ENCODE data around the gene POLR1G. TPM values are rescaled to one million over a fixed set of nuclear protein-coding genes. Genes with fewer than 3 reads are reported as not detected.
A peak's percentile ranks its signal among the peaks of the same experiment; 100 is the strongest.
"Not testable (repeated sequence)": the region's sequence is repeated elsewhere in the genome, so short reads cannot be mapped to it uniquely, and the experiment has no call there.

POLR1G gene
- total RNA-seq, 2 experiments from 2014 or later, result 8.9 to 12.2 TPM

GRCh38 chr19:45403781-45404556 is 2.5 kb upstream of the POLR1G start:
- Mint-ChIP-seq H3K4me1 (peaks cover 29% of the 10 kb centered on the region), H3K27ac (no peak overlapping the region), H3K36me3 (peaks cover under 1% of the 10 kb centered on the region), H3K9me3 (ENCODE audit: low read depth) (no peaks in the 10 kb centered on the region), H3K27me3 (peaks cover 30% of the 10 kb centered on the region), H3K4me3 (peak overlapping the region; percentile 94)
- peak; percentile 87 for DNase-seq
- CTCF ChIA-PET, result interaction anchor here (0.7 to 5.0 kb wide), 14 partner anchors 8 to 288 kb away, joined by 3 to 44 read pairs (median 3); partner anchors contain the start of genes QPCTL and SNRPD2
- ATAC-seq, result peak; percentile 12

- ATAC-seq (peak; percentile 5), DNase-seq (peak; percentile 76)
- Mint-ChIP-seq H3K4me3 (peak within 1 kb of the TSS; percentile 94), H3K9me3 (ENCODE audit: low read depth) (no peaks in the 10 kb centered on the region), H3K36me3 (peaks cover 2% of the 10 kb centered on the region), H3K27ac (peak within 1 kb of the TSS; percentile 88), H3K4me1 (peaks cover 31% of the 10 kb centered on the region), H3K27me3 (peaks cover 30% of the 10 kb centered on the region)
- CTCF ChIA-PET, result interaction anchor here (0.9 to 5.0 kb wide), 13 partner anchors 8 to 288 kb away, joined by 3 to 44 read pairs (median 3); partner anchors contain the start of genes QPCTL and SNRPD2
These were observed 1.6 kb upstream of the POLR1G start, which contains the start of gene PPP1R13L for GRCh38 chr19:45404557-45405434. Gene PPP1R13L (minus strand): TSS chr19:45405069. CDS start chr19:45398318, 6,751 bp downstream.

GRCh38 chr19:45405435-45406225 is 814 bp upstream of the POLR1G start:
- ATAC-seq (peak; percentile 65), DNase-seq (peak; percentile 92)
- peak overlapping the region; percentile 88 for H3K27ac Mint-ChIP-seq
- peak overlapping the region; percentile 94 for H3K4me3 Mint-ChIP-seq
- H3K9me3 Mint-ChIP-seq (ENCODE audit: low read depth), result no peaks in the 10 kb centered on the region
- H3K27me3 Mint-ChIP-seq, result peaks cover 30% of the 10 kb centered on the region
- H3K36me3 Mint-ChIP-seq, result peaks cover 2% of the 10 kb centered on the region
- peaks cover 31% of the 10 kb centered on the region for H3K4me1 Mint-ChIP-seq
- CTCF ChIA-PET, result interaction anchor here (1.0 to 5.0 kb wide), 10 partner anchors 7 to 236 kb away, joined by 3 to 44 read pairs (median 4); no protein-coding TSS in a partner anchor

GRCh38 chr19:45407091-45407375 is 589 bp downstream of the POLR1G start:
- peak overlapping the region; percentile 94 for H3K4me3 Mint-ChIP-seq
- H3K27ac Mint-ChIP-seq, result peak overlapping the region; percentile 88
- ATAC-seq (no peak), DNase-seq (no peak)
- H3K36me3 Mint-ChIP-seq, result peaks cover 4% of the 10 kb centered on the region
- H3K4me1 Mint-ChIP-seq, result peaks cover 31% of the 10 kb centered on the region
- CTCF ChIA-PET, result interaction anchor here (1.0 to 3.6 kb wide), 4 partner anchors 33 to 78 kb away, joined by 3 to 13 read pairs (median 9); partner anchors contain the start of gene FOSB
- H3K9me3 Mint-ChIP-seq (ENCODE audit: low read depth), result no peaks in the 10 kb centered on the region
- peaks cover 25% of the 10 kb centered on the region for H3K27me3 Mint-ChIP-seq

GRCh38 chr19:45407585-45407984 is 1.1 kb downstream of the POLR1G start:
- not testable (repeated sequence) for DNase-seq; H3K36me3 Mint-ChIP-seq; H3K27ac Mint-ChIP-seq; H3K9me3 Mint-ChIP-seq (ENCODE audit: low read depth); ATAC-seq
- H3K4me1 Mint-ChIP-seq, result peaks cover 31% of the 10 kb centered on the region
- peak overlapping the region; percentile 16 for H3K4me3 Mint-ChIP-seq
- CTCF ChIA-PET, result interaction anchor here (1.0 to 3.6 kb wide), 4 partner anchors 32 to 78 kb away, joined by 3 to 13 read pairs (median 9); partner anchors contain the start of gene FOSB
- peaks cover 22% of the 10 kb centered on the region for H3K27me3 Mint-ChIP-seq

GRCh38 chr19:45408121-45408520 is 1.7 kb downstream of the POLR1G start:
- no peak for ATAC-seq
- no peaks in the 10 kb centered on the region for H3K9me3 Mint-ChIP-seq (ENCODE audit: low read depth)
- CTCF ChIA-PET, result interaction anchor here (1.6 to 3.6 kb wide), 3 partner anchors 31 to 77 kb away, joined by 9 to 13 read pairs (median 9); no protein-coding TSS in a partner anchor
- H3K36me3 Mint-ChIP-seq, result peaks cover 10% of the 10 kb centered on the region
- no peak overlapping the region for H3K4me3 Mint-ChIP-seq
- no peak for DNase-seq
- peaks cover 17% of the 10 kb centered on the region for H3K27me3 Mint-ChIP-seq
- no peak overlapping the region for H3K27ac Mint-ChIP-seq
- peaks cover 29% of the 10 kb centered on the region for H3K4me1 Mint-ChIP-seq

- Mint-ChIP-seq H3K36me3 (peaks cover 11% of the 10 kb centered on the region), H3K27ac (no peak overlapping the region), H3K9me3 (ENCODE audit: low read depth) (no peaks in the 10 kb centered on the region), H3K27me3 (peaks cover 8% of the 10 kb centered on the region), H3K4me1 (peaks cover 26% of the 10 kb centered on the region), H3K4me3 (no peak overlapping the region)
- CTCF ChIA-PET, result interaction anchor here (3.6 kb wide), 1 partner anchor 31 kb away, joined by 13 read pairs; no protein-coding TSS in a partner anchor
- DNase-seq (no peak), ATAC-seq (no peak)
These were observed 2.5 kb downstream of the POLR1G start for GRCh38 chr19:45408830-45409556.

GRCh38 chr19:45409557-45409920 is 3.1 kb downstream of the POLR1G start:
- CTCF ChIA-PET, result interaction anchor here (3.6 kb wide), 1 partner anchor 30 kb away, joined by 13 read pairs; no protein-coding TSS in a partner anchor
- peaks cover 2% of the 10 kb centered on the region for H3K27me3 Mint-ChIP-seq
- H3K36me3 Mint-ChIP-seq, result peaks cover 14% of the 10 kb centered on the region
- ATAC-seq (no peak), DNase-seq (no peak)
- peaks cover 20% of the 10 kb centered on the region for H3K4me1 Mint-ChIP-seq
- H3K9me3 Mint-ChIP-seq (ENCODE audit: low read depth), result no peaks in the 10 kb centered on the region
- H3K4me3 Mint-ChIP-seq, result no peak overlapping the region
- H3K27ac Mint-ChIP-seq, result no peak overlapping the region

- H3K36me3 Mint-ChIP-seq, result peaks cover 17% of the 10 kb centered on the region
- H3K27me3 Mint-ChIP-seq; H3K27ac Mint-ChIP-seq; H3K9me3 Mint-ChIP-seq (ENCODE audit: low read depth); ATAC-seq; CTCF ChIA-PET; DNase-seq; H3K4me3 Mint-ChIP-seq: not testable (repeated sequence)
- H3K4me1 Mint-ChIP-seq, result peaks cover 12% of the 10 kb centered on the region
These were observed 3.9 kb downstream of the POLR1G start for GRCh38 chr19:45410330-45410729.

GRCh38 chr19:45413497-45413896 is 7.1 kb downstream of the POLR1G start:
- ATAC-seq (no peak), DNase-seq (no peak)
- H3K9me3 Mint-ChIP-seq (ENCODE audit: low read depth), result no peaks in the 10 kb centered on the region
- no peak overlapping the region for H3K27ac Mint-ChIP-seq
- H3K36me3 Mint-ChIP-seq, result peaks cover 28% of the 10 kb centered on the region
- H3K27me3 Mint-ChIP-seq, result no peaks in the 10 kb centered on the region
- H3K4me3 Mint-ChIP-seq, result no peak overlapping the region
- peaks cover 6% of the 10 kb centered on the region for H3K4me1 Mint-ChIP-seq
- CTCF ChIA-PET, result interaction anchor here (0.9 to 2.5 kb wide), 7 partner anchors 9 to 72 kb away, joined by 3 to 14 read pairs (median 5); partner anchors contain the start of gene PPP1R13L

GRCh38 chr19:45414468-45414867 is 8.0 kb downstream of the POLR1G start:
- Mint-ChIP-seq H3K27ac (no peak overlapping the region), H3K4me1 (peaks cover 14% of the 10 kb centered on the region), H3K9me3 (ENCODE audit: low read depth) (no peaks in the 10 kb centered on the region), H3K27me3 (no peaks in the 10 kb centered on the region), H3K36me3 (peaks cover 28% of the 10 kb centered on the region), H3K4me3 (no peak overlapping the region)
- CTCF ChIA-PET, result interaction anchor here (1.5 to 2.5 kb wide), 3 partner anchors 64 to 71 kb away, joined by 4 to 14 read pairs (median 5); no protein-coding TSS in a partner anchor
- ATAC-seq (no peak), DNase-seq (no peak)

GRCh38 chr19:45417151-45417550 is 10.7 kb downstream of the POLR1G start:
- peaks cover 29% of the 10 kb centered on the region for H3K36me3 Mint-ChIP-seq
- no peak for DNase-seq

More at GRCh38 chr19:45417151-45417550, 10.7 kb downstream of the POLR1G start:
- no peak overlapping the region for H3K27ac Mint-ChIP-seq
- H3K9me3 Mint-ChIP-seq (ENCODE audit: low read depth), result no peaks in the 10 kb centered on the region
- no peaks in the 10 kb centered on the region for H3K27me3 Mint-ChIP-seq
- peaks cover 34% of the 10 kb centered on the region for H3K4me1 Mint-ChIP-seq
- ATAC-seq, result no peak
- no peak overlapping the region for H3K4me3 Mint-ChIP-seq
- CTCF ChIA-PET, result interaction anchor here (1.3 to 2.0 kb wide), 3 partner anchors 61 to 226 kb away, joined by 3 to 9 read pairs (median 3); no protein-coding TSS in a partner anchor
